ENCODE data around the gene ADAM19.

DNA sequence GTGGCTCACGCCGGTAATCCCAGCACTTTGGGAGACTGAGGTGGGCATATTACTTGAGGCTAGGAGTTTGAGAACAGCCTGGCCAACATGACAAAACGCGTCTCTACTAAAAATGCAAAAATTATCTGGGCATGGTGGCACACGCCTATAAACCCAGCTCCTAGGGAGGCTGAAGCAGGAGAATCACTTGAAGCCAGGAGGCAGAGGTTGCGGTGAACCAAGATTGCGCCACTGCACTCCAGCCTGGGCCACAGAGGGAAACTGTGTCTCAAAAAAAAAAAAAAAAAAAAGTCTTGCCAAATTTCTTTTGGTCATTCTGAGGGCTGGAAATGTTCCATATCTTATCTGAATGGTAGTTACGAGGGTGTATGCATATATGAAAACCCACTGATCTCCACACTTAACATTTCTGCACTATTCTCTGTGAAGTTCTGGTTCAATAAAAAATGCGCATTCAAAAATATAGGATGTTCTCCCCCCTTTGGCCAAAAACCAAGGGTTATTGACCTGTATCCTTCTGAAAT lies 129.1 kb downstream of the ADAM19 start:
- TF ChIP-seq, protein P1, sequence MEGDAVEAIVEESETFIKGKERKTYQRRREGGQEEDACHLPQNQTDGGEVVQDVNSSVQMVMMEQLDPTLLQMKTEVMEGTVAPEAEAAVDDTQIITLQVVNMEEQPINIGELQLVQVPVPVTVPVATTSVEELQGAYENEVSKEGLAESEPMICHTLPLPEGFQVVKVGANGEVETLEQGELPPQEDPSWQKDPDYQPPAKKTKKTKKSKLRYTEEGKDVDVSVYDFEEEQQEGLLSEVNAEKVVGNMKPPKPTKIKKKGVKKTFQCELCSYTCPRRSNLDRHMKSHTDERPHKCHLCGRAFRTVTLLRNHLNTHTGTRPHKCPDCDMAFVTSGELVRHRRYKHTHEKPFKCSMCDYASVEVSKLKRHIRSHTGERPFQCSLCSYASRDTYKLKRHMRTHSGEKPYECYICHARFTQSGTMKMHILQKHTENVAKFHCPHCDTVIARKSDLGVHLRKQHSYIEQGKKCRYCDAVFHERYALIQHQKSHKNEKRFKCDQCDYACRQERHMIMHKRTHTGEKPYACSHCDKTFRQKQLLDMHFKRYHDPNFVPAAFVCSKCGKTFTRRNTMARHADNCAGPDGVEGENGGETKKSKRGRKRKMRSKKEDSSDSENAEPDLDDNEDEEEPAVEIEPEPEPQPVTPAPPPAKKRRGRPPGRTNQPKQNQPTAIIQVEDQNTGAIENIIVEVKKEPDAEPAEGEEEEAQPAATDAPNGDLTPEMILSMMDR (IDR thresholded peaks at IDR 0.05): no peak
- no peak for TF ChIP-seq EP300 (IDR thresholded peaks at IDR 0.05)
- TF ChIP-seq POLR2A (IDR thresholded peaks at IDR 0.05): no peak

Measured in ovary (tissue), 3 donors.